Hepatocyte (in vitro differentiated cells): ENCODE measurements around the gene STRIP1. TPM values are rescaled to one million over a fixed set of nuclear protein-coding genes. Genes with fewer than 3 reads are reported as not detected.

ENCODE experiments used
- DNase-seq: peaks from one replicate; pipeline ENCODE4 v3.0.0-alpha.2; 2016; ENCODE audit warnings: low spot score
- H2AFZ ChIP-seq: fragments of 200-600 bp; sonication (generic); 2 replicates; pipeline ENCODE4 v1.6.0; 2016; ENCODE audit warnings: antibody characterized with exemption, mild to moderate bottlenecking
- H3K27ac ChIP-seq: fragments of 200-600 bp; sonication (generic); 2 replicates; pipeline ENCODE4 v1.5.1; 2016; ENCODE audit warnings: mild to moderate bottlenecking
- H3K27me3 ChIP-seq: fragments of 200-600 bp; sonication (generic); 2 replicates; pipeline ENCODE4 v1.6.1; 2016
- H3K36me3 ChIP-seq: fragments of 200-600 bp; sonication (generic); replicated peaks from 2 replicates; pipeline ENCODE4 v1.5.1; 2016; ENCODE audit warnings: low read depth; ENCODE audit not compliant: insufficient read depth
- H3K4me1 ChIP-seq: fragments of 200-600 bp; sonication (generic); 2 replicates; pipeline ENCODE4 v1.5.1; 2016; ENCODE audit warnings: mild to moderate bottlenecking, moderate library complexity; ENCODE audit not compliant: insufficient read depth
- H3K4me2 ChIP-seq: fragments of 200-600 bp; sonication (generic); 2 replicates; pipeline ENCODE4 v1.6.0; 2016
- H3K4me3 ChIP-seq: fragments of 200-600 bp; sonication (generic); 2 replicates; pipeline ENCODE4 v1.5.1; 2016; ENCODE audit warnings: mild to moderate bottlenecking
- H3K79me2 ChIP-seq: fragments of 200-600 bp; sonication (generic); 2 replicates; pipeline ENCODE4 v1.6.0; 2017; ENCODE audit warnings: mild to moderate bottlenecking
- H3K9me2 ChIP-seq: fragments of 200-600 bp; sonication (generic); replicated peaks from 2 replicates; pipeline ENCODE4 v1.6.0; 2017; ENCODE audit warnings: mild to moderate bottlenecking; ENCODE audit not compliant: insufficient read depth
- H3K9me3 ChIP-seq: fragments of 200-600 bp; sonication (generic); 2 replicates; pipeline ENCODE4 v1.5.1; 2016; ENCODE audit warnings: low read depth, mild to moderate bottlenecking
- H4K20me1 ChIP-seq: fragments of 200-600 bp; sonication (generic); 2 replicates; pipeline ENCODE4 v1.6.0; 2016; ENCODE audit warnings: mild to moderate bottlenecking; ENCODE audit not compliant: insufficient read depth, poor library complexity, severe bottlenecking
- CTCF ChIP-seq: fragments of 200-600 bp; sonication (generic); IDR thresholded peaks from 2 replicates; pipeline ENCODE4 v1.5.1; 2016; ENCODE audit warnings: antibody characterized with exemption, mild to moderate bottlenecking; ENCODE audit not compliant: poor library complexity
- EZH2 ChIP-seq: fragments of 200-600 bp; sonication (generic); IDR thresholded peaks from 2 replicates; pipeline ENCODE4 v1.6.1; 2016; ENCODE audit warnings: antibody characterized with exemption, mild to moderate bottlenecking, borderline replicate concordance
- EZH2phosphoT487 ChIP-seq: fragments of 200-600 bp; sonication (generic); IDR thresholded peaks from one replicate; pipeline ENCODE4 v1.6.1; 2018; ENCODE audit warnings: antibody characterized with exemption, mild to moderate bottlenecking, low read depth, moderate library complexity; ENCODE audit not compliant: unreplicated experiment, severe bottlenecking
- WGBS: methylation state at CpG from one replicate; pipeline ENCODE4 v1.1.6; 2016; ENCODE audit warnings: low lambda C conversion rate; ENCODE audit errors: missing lambda C conversion rate; 5-methylcytosine and 5-hydroxymethylcytosine counted together
- polyA plus RNA-seq: library from polyadenylated mRNA; unstranded; fragments of >200 nt; fragmentation: Nextera tagmentation; extraction: Ambion mirVana; gene quantifications from 2 replicates; pipeline ENCODE4 v1.2.1, GENCODE V29; 2016
- total RNA-seq: library from RNA; depleted of rRNA; stranded (reverse); fragments of >200 nt; gene quantifications from 2 replicates; pipeline ENCODE4 v1.2.3, GENCODE V29; 2014

STRIP1 gene
- total and polyA plus RNA-seq, 2 experiments from 2014 or later: 29.1 to 44.6 TPM

- Histone ChIP-seq H3K4me3 (no peak overlapping the region), H3K27me3 (peaks cover 11% of the 10 kb centered on the region), H3K4me1 (peaks cover 7% of the 10 kb centered on the region), H3K9me3 (no peaks in the 10 kb centered on the region), H3K27ac (no peak overlapping the region), H4K20me1 (no peaks in the 10 kb centered on the region), H3K9me2 (no peaks in the 10 kb centered on the region), H3K4me2 (no peak overlapping the region), H2AFZ (no peak overlapping the region), H3K36me3 (no peaks in the 10 kb centered on the region), H3K79me2 (no peaks in the 10 kb centered on the region)
- TF ChIP-seq EZH2phosphoT487 (no peak), CTCF (no peak), EZH2 (no peak)
- no peak for DNase-seq
- WGBS: 96% methylated on average over 10 of the region's 10 CpGs
These were observed 26.9 kb downstream of the STRIP1 start for GRCh38 chr1:110061341-110061740.

- 69% methylated on average over 2 of the region's 2 CpGs for WGBS
- no peaks in the 10 kb centered on the region for H4K20me1 ChIP-seq
These were observed 28.2 kb downstream of the STRIP1 start for GRCh38 chr1:110062612-110063011.

DNA sequence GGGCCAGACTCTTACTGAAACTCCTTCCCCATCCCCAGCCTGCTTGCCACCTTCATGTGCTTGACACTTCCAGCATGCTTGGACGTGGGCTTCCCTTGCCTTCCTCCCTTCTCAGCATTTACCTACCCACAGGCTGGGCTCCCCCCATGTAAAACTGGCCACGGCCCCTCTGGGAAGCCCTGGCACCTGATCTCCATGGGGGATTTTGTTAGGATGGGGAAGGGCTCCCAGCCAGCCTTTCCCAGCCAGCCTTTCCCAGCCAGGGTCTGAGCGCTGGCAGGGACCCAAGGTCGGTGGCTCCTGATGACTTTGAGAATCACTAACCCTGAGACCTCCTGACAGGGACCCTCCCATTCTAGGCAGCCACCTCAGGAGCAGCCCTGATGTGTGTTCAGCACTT, 29.4 kb downstream of the STRIP1 start:
- H3K4me1 ChIP-seq: peaks cover 12% of the 10 kb centered on the region
- no peaks in the 10 kb centered on the region for H3K79me2 ChIP-seq
- 43% methylated on average over 4 of the region's 4 CpGs for WGBS
- no peaks in the 10 kb centered on the region for H3K9me3 ChIP-seq
- no peak overlapping the region for H3K4me2 ChIP-seq
- H3K27ac ChIP-seq: no peak overlapping the region
- H4K20me1 ChIP-seq: no peaks in the 10 kb centered on the region
- no peak overlapping the region for H2AFZ ChIP-seq
- peaks cover 35% of the 10 kb centered on the region for H3K27me3 ChIP-seq
- DNase-seq: no peak
- no peak overlapping the region for H3K4me3 ChIP-seq
- H3K36me3 ChIP-seq: no peaks in the 10 kb centered on the region
- no peaks in the 10 kb centered on the region for H3K9me2 ChIP-seq
- TF ChIP-seq EZH2 (no peak), CTCF (no peak)

More at GRCh38 chr1:110062612-110063011, 28.2 kb downstream of the STRIP1 start:
- Histone ChIP-seq H3K36me3 (no peaks in the 10 kb centered on the region), H3K4me1 (peaks cover 8% of the 10 kb centered on the region), H3K27me3 (peaks cover 23% of the 10 kb centered on the region), H3K79me2 (no peaks in the 10 kb centered on the region), H3K4me3 (no peak overlapping the region), H3K9me3 (no peaks in the 10 kb centered on the region), H2AFZ (no peak overlapping the region), H3K27ac (no peak overlapping the region), H3K4me2 (no peak overlapping the region), H3K9me2 (no peaks in the 10 kb centered on the region)
- TF ChIP-seq CTCF: no peak
- TF ChIP-seq EZH2phosphoT487: no peak
- TF ChIP-seq EZH2: no peak
- no peak for DNase-seq
